Measurements from ENCODE around the gene ACACB.

Gene ACACB

GRCh38 chr12:109178532-109178931, 62.1 kb downstream of the ACACB start:
- Histone ChIP-seq H3K27ac (ENCODE audit: low read depth, low read length) (no peak overlapping the region), H3K4me3 (ENCODE audit: low read depth, low read length) (no peak overlapping the region), H3K9ac (ENCODE audit: low read length) (no peak overlapping the region), H3K36me3 (ENCODE audit: control insufficient read depth, insufficient read depth, low read length) (peaks cover 21% of the 10 kb centered on the region), H3K27me3 (ENCODE audit: control insufficient read depth, insufficient read depth, low read length) (no peaks in the 10 kb centered on the region), H3K9me3 (ENCODE audit: control insufficient read depth, insufficient read depth, low read depth, low read length) (0 out of 2 replicates have a peak, but pooled peaks cover 4% of the 10 kb centered on the region), H3K4me1 (ENCODE audit: control insufficient read depth, insufficient read depth, low read length) (no peaks in the 10 kb centered on the region)

- no peak overlapping the region for H3K27ac ChIP-seq (ENCODE audit: low read depth, low read length)
- H3K9ac ChIP-seq (ENCODE audit: low read length) = no peak overlapping the region
- H3K4me1 ChIP-seq (ENCODE audit: control insufficient read depth, insufficient read depth, low read length) = no peaks in the 10 kb centered on the region
- H3K36me3 ChIP-seq (ENCODE audit: control insufficient read depth, insufficient read depth, low read length) = peaks cover 15% of the 10 kb centered on the region
- H3K4me3 ChIP-seq (ENCODE audit: low read depth, low read length) = no peak overlapping the region
- H3K27me3 ChIP-seq (ENCODE audit: control insufficient read depth, insufficient read depth, low read length) = no peaks in the 10 kb centered on the region
- H3K9me3 ChIP-seq (ENCODE audit: control insufficient read depth, insufficient read depth, low read depth, low read length) = 0 out of 2 replicates have a peak, but pooled peaks cover 4% of the 10 kb centered on the region
Measured at GRCh38 chr12:109179927-109180326, 63.5 kb downstream of the ACACB start.

- no peak overlapping the region for H3K4me3 ChIP-seq (ENCODE audit: low read depth, low read length)
- 0 out of 2 replicates have a peak, but pooled peaks cover 4% of the 10 kb centered on the region for H3K9me3 ChIP-seq (ENCODE audit: control insufficient read depth, insufficient read depth, low read depth, low read length)
- no peak overlapping the region for H3K9ac ChIP-seq (ENCODE audit: low read length)
- H3K27ac ChIP-seq (ENCODE audit: low read depth, low read length) = no peak overlapping the region
- H3K4me1 ChIP-seq (ENCODE audit: control insufficient read depth, insufficient read depth, low read length) = no peaks in the 10 kb centered on the region
- peaks cover 3% of the 10 kb centered on the region; the same call in 1 of the 2 replicates for H3K27me3 ChIP-seq (ENCODE audit: control insufficient read depth, insufficient read depth, low read length)
- peaks cover 20% of the 10 kb centered on the region for H3K36me3 ChIP-seq (ENCODE audit: control insufficient read depth, insufficient read depth, low read length)
Measured at GRCh38 chr12:109182041-109182839, 65.9 kb downstream of the ACACB start.

- H3K9me3 ChIP-seq (ENCODE audit: control insufficient read depth, insufficient read depth, low read depth, low read length) = no peaks in the 10 kb centered on the region
- no peak overlapping the region for H3K9ac ChIP-seq (ENCODE audit: low read length)
- H3K27me3 ChIP-seq (ENCODE audit: control insufficient read depth, insufficient read depth, low read length) = peaks cover 3% of the 10 kb centered on the region; the same call in 1 of the 2 replicates
- no peaks in the 10 kb centered on the region; the same call in 1 of the 2 replicates for H3K4me1 ChIP-seq (ENCODE audit: control insufficient read depth, insufficient read depth, low read length)
- H3K36me3 ChIP-seq (ENCODE audit: control insufficient read depth, insufficient read depth, low read length) = peaks cover 7% of the 10 kb centered on the region; the same call in 1 of the 2 replicates
- H3K4me3 ChIP-seq (ENCODE audit: low read depth, low read length) = no peak overlapping the region
- no peak overlapping the region for H3K27ac ChIP-seq (ENCODE audit: low read depth, low read length)
Measured at GRCh38 chr12:109185441-109185840, 69.1 kb downstream of the ACACB start.

GRCh38 chr12:109186993-109187653, 70.7 kb downstream of the ACACB start:
- Histone ChIP-seq H3K9ac (ENCODE audit: low read length) (no peak overlapping the region), H3K36me3 (ENCODE audit: control insufficient read depth, insufficient read depth, low read length) (peaks cover 14% of the 10 kb centered on the region), H3K27me3 (ENCODE audit: control insufficient read depth, insufficient read depth, low read length) (peaks cover 7% of the 10 kb centered on the region; the same call in 1 of the 2 replicates), H3K4me1 (ENCODE audit: control insufficient read depth, insufficient read depth, low read length) (no peaks in the 10 kb centered on the region; the same call in 1 of the 2 replicates), H3K4me3 (ENCODE audit: low read depth, low read length) (no peak overlapping the region), H3K9me3 (ENCODE audit: control insufficient read depth, insufficient read depth, low read depth, low read length) (no peaks in the 10 kb centered on the region), H3K27ac (ENCODE audit: low read depth, low read length) (no peak overlapping the region)

GRCh38 chr12:109188108-109188712, 71.8 kb downstream of the ACACB start:
- Histone ChIP-seq H3K27me3 (ENCODE audit: control insufficient read depth, insufficient read depth, low read length) (peaks cover 8% of the 10 kb centered on the region; the same call in 1 of the 2 replicates), H3K9ac (ENCODE audit: low read length) (no peak overlapping the region), H3K9me3 (ENCODE audit: control insufficient read depth, insufficient read depth, low read depth, low read length) (no peaks in the 10 kb centered on the region), H3K36me3 (ENCODE audit: control insufficient read depth, insufficient read depth, low read length) (peaks cover 16% of the 10 kb centered on the region), H3K4me1 (ENCODE audit: control insufficient read depth, insufficient read depth, low read length) (no peaks in the 10 kb centered on the region; the same call in 1 of the 2 replicates), H3K27ac (ENCODE audit: low read depth, low read length) (no peak overlapping the region), H3K4me3 (ENCODE audit: low read depth, low read length) (no peak overlapping the region)

- Histone ChIP-seq H3K9me3 (ENCODE audit: control insufficient read depth, insufficient read depth, low read depth, low read length) (no peaks in the 10 kb centered on the region), H3K9ac (ENCODE audit: low read length) (no peak overlapping the region), H3K4me1 (ENCODE audit: control insufficient read depth, insufficient read depth, low read length) (no peaks in the 10 kb centered on the region; the same call in 1 of the 2 replicates), H3K27me3 (ENCODE audit: control insufficient read depth, insufficient read depth, low read length) (peaks cover 8% of the 10 kb centered on the region; the same call in 1 of the 2 replicates), H3K36me3 (ENCODE audit: control insufficient read depth, insufficient read depth, low read length) (peaks cover 22% of the 10 kb centered on the region), H3K4me3 (ENCODE audit: low read depth, low read length) (no peak overlapping the region), H3K27ac (ENCODE audit: low read depth, low read length) (no peak overlapping the region)
Measured at GRCh38 chr12:109189291-109189690, 72.9 kb downstream of the ACACB start.

GRCh38 chr12:109191621-109192250, 75.3 kb downstream of the ACACB start:
- no peaks in the 10 kb centered on the region; the same call in 1 of the 2 replicates for H3K4me1 ChIP-seq (ENCODE audit: control insufficient read depth, insufficient read depth, low read length)
- H3K27ac ChIP-seq (ENCODE audit: low read depth, low read length) = no peak overlapping the region
- no peak overlapping the region for H3K4me3 ChIP-seq (ENCODE audit: low read depth, low read length)
- no peak overlapping the region for H3K9ac ChIP-seq (ENCODE audit: low read length)
- no peaks in the 10 kb centered on the region for H3K9me3 ChIP-seq (ENCODE audit: control insufficient read depth, insufficient read depth, low read depth, low read length)
- peaks cover 22% of the 10 kb centered on the region for H3K36me3 ChIP-seq (ENCODE audit: control insufficient read depth, insufficient read depth, low read length)
- peaks cover 6% of the 10 kb centered on the region; the same call in 1 of the 2 replicates for H3K27me3 ChIP-seq (ENCODE audit: control insufficient read depth, insufficient read depth, low read length)

- Histone ChIP-seq H3K9me3 (ENCODE audit: control insufficient read depth, insufficient read depth, low read depth, low read length) (no peaks in the 10 kb centered on the region), H3K9ac (ENCODE audit: low read length) (no peak overlapping the region), H3K4me1 (ENCODE audit: control insufficient read depth, insufficient read depth, low read length) (no peaks in the 10 kb centered on the region; the same call in 1 of the 2 replicates), H3K4me3 (ENCODE audit: low read depth, low read length) (no peak overlapping the region), H3K27ac (ENCODE audit: low read depth, low read length) (no peak overlapping the region), H3K27me3 (ENCODE audit: control insufficient read depth, insufficient read depth, low read length) (peaks cover 4% of the 10 kb centered on the region; the same call in 1 of the 2 replicates), H3K36me3 (ENCODE audit: control insufficient read depth, insufficient read depth, low read length) (peaks cover 22% of the 10 kb centered on the region)
Measured at GRCh38 chr12:109192358-109192757, 76.0 kb downstream of the ACACB start.

GRCh38 chr12:109193896-109194295, 77.5 kb downstream of the ACACB start:
- Histone ChIP-seq H3K9me3 (ENCODE audit: control insufficient read depth, insufficient read depth, low read depth, low read length) (no peaks in the 10 kb centered on the region), H3K4me1 (ENCODE audit: control insufficient read depth, insufficient read depth, low read length) (no peaks in the 10 kb centered on the region; the same call in 1 of the 2 replicates), H3K27ac (ENCODE audit: low read depth, low read length) (no peak overlapping the region), H3K4me3 (ENCODE audit: low read depth, low read length) (no peak overlapping the region), H3K36me3 (ENCODE audit: control insufficient read depth, insufficient read depth, low read length) (peaks cover 22% of the 10 kb centered on the region), H3K9ac (ENCODE audit: low read length) (no peak overlapping the region), H3K27me3 (ENCODE audit: control insufficient read depth, insufficient read depth, low read length) (peaks cover 4% of the 10 kb centered on the region; the same call in 1 of the 2 replicates)

All from HUES6 (cell line).